Memory B cell (primary cell): ENCODE measurements around the gene CCL15.

Source experiments
- ATAC-seq: fragments of 150-1000 bp; cut with Tn5 transposase; 2 replicates; pipeline ENCODE4 v1.10.0; 2021; ENCODE audit warnings: low read depth, mild to moderate bottlenecking, moderate library complexity
- DNase-seq, 2 donors: peaks; one replicate each; pipeline ENCODE4 v3.0.0; 2022; ENCODE audit warnings: low spot score in 2 of 2
- H3K27ac Mint-ChIP-seq: one replicate; pipeline ENCODE4 v1.8.0; 2022; ENCODE audit warnings: mild to moderate bottlenecking, moderate library complexity, mixed read lengths
- H3K27me3 Mint-ChIP-seq: one replicate; pipeline ENCODE4 v1.8.0; 2022; ENCODE audit warnings: mixed read lengths
- H3K36me3 Mint-ChIP-seq: one replicate; pipeline ENCODE4 v1.8.0; 2022; ENCODE audit warnings: mild to moderate bottlenecking, mixed read lengths
- H3K4me1 Mint-ChIP-seq: one replicate; pipeline ENCODE4 v1.8.0; 2022; ENCODE audit warnings: mixed read lengths
- H3K4me3 Mint-ChIP-seq: one replicate; pipeline ENCODE4 v1.8.0; 2022; ENCODE audit warnings: mild to moderate bottlenecking, moderate library complexity, mixed read lengths
- H3K9me3 Mint-ChIP-seq: one replicate; pipeline ENCODE4 v1.8.0; 2022; ENCODE audit warnings: mixed read lengths

Gene CCL15

GRCh38 chr17:35981246-35981645 lies 20.1 kb downstream of the CCL15 start, which contains the start of gene CCL16:
Gene CCL16 (minus strand): TSS chr17:35981497. CDS start chr17:35981420, 77 bp downstream.
- H3K4me3 Mint-ChIP-seq = no peak within 1 kb of the TSS
- no peak within 1 kb of the TSS for H3K27ac Mint-ChIP-seq
- H3K27me3 Mint-ChIP-seq = peaks cover 15% of the 10 kb centered on the region
- DNase-seq = no peak
- no peaks in the 10 kb centered on the region for H3K9me3 Mint-ChIP-seq
- no peaks in the 10 kb centered on the region for H3K36me3 Mint-ChIP-seq
- peaks cover 10% of the 10 kb centered on the region for H3K4me1 Mint-ChIP-seq
- no peak for ATAC-seq

- Mint-ChIP-seq H3K9me3 (no peaks in the 10 kb centered on the region), H3K27me3 (peaks cover 11% of the 10 kb centered on the region), H3K27ac (no peak overlapping the region), H3K4me3 (no peak overlapping the region), H3K36me3 (no peaks in the 10 kb centered on the region), H3K4me1 (peaks cover 10% of the 10 kb centered on the region)
- ATAC-seq = no peak
- no peak for DNase-seq
Observed at GRCh38 chr17:35978346-35978745, 23.0 kb downstream of the CCL15 start.

- Mint-ChIP-seq H3K9me3 (no peaks in the 10 kb centered on the region), H3K27ac (no peak overlapping the region), H3K27me3 (peaks cover 11% of the 10 kb centered on the region), H3K4me1 (peaks cover 10% of the 10 kb centered on the region), H3K4me3 (no peak overlapping the region), H3K36me3 (no peaks in the 10 kb centered on the region)
- peak; percentile 70 for ATAC-seq
- no peak for DNase-seq
Observed at GRCh38 chr17:35977509-35977908, 23.8 kb downstream of the CCL15 start.

GRCh38 chr17:35973333-35974260 lies 27.8 kb downstream of the CCL15 start:
- DNase-seq = no peak
- H3K27me3 Mint-ChIP-seq = peaks cover 11% of the 10 kb centered on the region
- H3K4me1 Mint-ChIP-seq = peaks cover 10% of the 10 kb centered on the region
- no peak for ATAC-seq
- no peaks in the 10 kb centered on the region for H3K9me3 Mint-ChIP-seq
- no peak overlapping the region for H3K27ac Mint-ChIP-seq
- no peaks in the 10 kb centered on the region for H3K36me3 Mint-ChIP-seq
- H3K4me3 Mint-ChIP-seq = no peak overlapping the region

- H3K4me1 Mint-ChIP-seq = peaks cover 7% of the 10 kb centered on the region
- no peak overlapping the region for H3K4me3 Mint-ChIP-seq
- DNase-seq (no peak), ATAC-seq (no peak)
- no peaks in the 10 kb centered on the region for H3K9me3 Mint-ChIP-seq
- peaks cover 8% of the 10 kb centered on the region for H3K27me3 Mint-ChIP-seq
- no peaks in the 10 kb centered on the region for H3K36me3 Mint-ChIP-seq
- H3K27ac Mint-ChIP-seq = no peak overlapping the region
Observed at GRCh38 chr17:35972945-35973332, 28.4 kb downstream of the CCL15 start.

GRCh38 chr17:35972535-35972934 lies 28.8 kb downstream of the CCL15 start:
- H3K27me3 Mint-ChIP-seq = peaks cover 8% of the 10 kb centered on the region
- DNase-seq = no peak
- H3K27ac Mint-ChIP-seq = no peak overlapping the region
- H3K4me1 Mint-ChIP-seq = peaks cover 5% of the 10 kb centered on the region
- no peak for ATAC-seq
- H3K36me3 Mint-ChIP-seq = no peaks in the 10 kb centered on the region
- H3K9me3 Mint-ChIP-seq = no peaks in the 10 kb centered on the region
- H3K4me3 Mint-ChIP-seq = no peak overlapping the region

GRCh38 chr17:35972066-35972465 lies 29.3 kb downstream of the CCL15 start:
- H3K27me3 Mint-ChIP-seq = peaks cover 8% of the 10 kb centered on the region
- H3K4me1 Mint-ChIP-seq = peaks cover 5% of the 10 kb centered on the region
- H3K27ac Mint-ChIP-seq = no peak overlapping the region
- no peaks in the 10 kb centered on the region for H3K9me3 Mint-ChIP-seq
- no peak for ATAC-seq
- DNase-seq = no peak
- H3K4me3 Mint-ChIP-seq = no peak overlapping the region
- H3K36me3 Mint-ChIP-seq = no peaks in the 10 kb centered on the region

- peaks cover 4% of the 10 kb centered on the region for H3K27me3 Mint-ChIP-seq
- no peaks in the 10 kb centered on the region for H3K36me3 Mint-ChIP-seq
- no peak overlapping the region for H3K4me3 Mint-ChIP-seq
- H3K27ac Mint-ChIP-seq = no peak overlapping the region
- peak; percentile 77 to 79 for DNase-seq
- H3K9me3 Mint-ChIP-seq = no peaks in the 10 kb centered on the region
- ATAC-seq = peak; percentile 79
- no peaks in the 10 kb centered on the region for H3K4me1 Mint-ChIP-seq
Observed at GRCh38 chr17:35969558-35970380, 31.6 kb downstream of the CCL15 start.

GRCh38 chr17:35968520-35969054 lies 32.8 kb downstream of the CCL15 start:
- ATAC-seq = no peak
- no peaks in the 10 kb centered on the region for H3K9me3 Mint-ChIP-seq
- H3K4me1 Mint-ChIP-seq = no peaks in the 10 kb centered on the region
- no peak overlapping the region for H3K4me3 Mint-ChIP-seq
- peaks cover 4% of the 10 kb centered on the region for H3K27me3 Mint-ChIP-seq
- DNase-seq = no peak
- no peaks in the 10 kb centered on the region for H3K36me3 Mint-ChIP-seq
- no peak overlapping the region for H3K27ac Mint-ChIP-seq

- H3K9me3 Mint-ChIP-seq = no peaks in the 10 kb centered on the region
- peaks cover 9% of the 10 kb centered on the region for H3K27me3 Mint-ChIP-seq
- H3K4me1 Mint-ChIP-seq = no peaks in the 10 kb centered on the region
- no peak overlapping the region for H3K27ac Mint-ChIP-seq
- DNase-seq (no peak), ATAC-seq (no peak)
- no peaks in the 10 kb centered on the region for H3K36me3 Mint-ChIP-seq
- no peak overlapping the region for H3K4me3 Mint-ChIP-seq
Observed at GRCh38 chr17:35965272-35965671, 36.1 kb downstream of the CCL15 start.

GRCh38 chr17:35963663-35964062 lies 37.7 kb downstream of the CCL15 start:
- Mint-ChIP-seq H3K36me3 (no peaks in the 10 kb centered on the region), H3K4me1 (no peaks in the 10 kb centered on the region), H3K9me3 (no peaks in the 10 kb centered on the region), H3K4me3 (no peak overlapping the region), H3K27me3 (peaks cover 6% of the 10 kb centered on the region), H3K27ac (no peak overlapping the region)
- DNase-seq = no peak
- no peak for ATAC-seq

- DNase-seq = no peak
- no peak overlapping the region for H3K4me3 Mint-ChIP-seq
Observed at GRCh38 chr17:35953720-35954119, 47.6 kb downstream of the CCL15 start.

GRCh38 chr17:35949401-35949800 lies 52.0 kb downstream of the CCL15 start:
- Mint-ChIP-seq H3K27me3 (peaks cover 2% of the 10 kb centered on the region), H3K27ac (no peak overlapping the region), H3K4me3 (no peak overlapping the region), H3K4me1 (no peaks in the 10 kb centered on the region), H3K9me3 (no peaks in the 10 kb centered on the region), H3K36me3 (no peaks in the 10 kb centered on the region)
- ATAC-seq = no peak
- no peak for DNase-seq

More at GRCh38 chr17:35953720-35954119, 47.6 kb downstream of the CCL15 start:
- Mint-ChIP-seq H3K27ac (no peak overlapping the region), H3K4me1 (peaks cover 2% of the 10 kb centered on the region), H3K27me3 (peaks cover 13% of the 10 kb centered on the region), H3K9me3 (no peaks in the 10 kb centered on the region), H3K36me3 (peaks cover 3% of the 10 kb centered on the region)
- ATAC-seq = no peak

- H3K4me3 Mint-ChIP-seq = no peak overlapping the region
- no peaks in the 10 kb centered on the region for H3K36me3 Mint-ChIP-seq
- DNase-seq (no peak), ATAC-seq (no peak)
- H3K27me3 Mint-ChIP-seq = peaks cover 2% of the 10 kb centered on the region
- no peak overlapping the region for H3K27ac Mint-ChIP-seq
- H3K4me1 Mint-ChIP-seq = no peaks in the 10 kb centered on the region
- H3K9me3 Mint-ChIP-seq = no peaks in the 10 kb centered on the region
Observed at GRCh38 chr17:35948092-35948491, 53.3 kb downstream of the CCL15 start.
